Mesenchymal stem cell (in vitro differentiated cells and primary cell): ENCODE results near the gene DNAJB6.

Experiments used
- DNase-seq: peaks from one replicate; pipeline ENCODE4 v3.0.0-alpha.2; 2013
- H2AFZ ChIP-seq: one replicate; pipeline ENCODE4 v1.6.1; 2013; ENCODE audit warnings: low read depth, mild to moderate bottlenecking, control low read depth, inconsistent platforms, low read length, moderate library complexity
- H2AK5ac ChIP-seq: 2 replicates; pipeline ENCODE4 v1.6.1; 2013; ENCODE audit warnings: low read length, moderate library complexity, mild to moderate bottlenecking, inconsistent platforms; ENCODE audit not compliant: severe bottlenecking
- H2BK120ac ChIP-seq: one replicate; pipeline ENCODE4 v1.6.1; 2013; ENCODE audit warnings: low read depth, mild to moderate bottlenecking, inconsistent platforms, low read length, moderate library complexity
- H2BK12ac ChIP-seq, 2 experiments: one replicate each; pipeline ENCODE4 v1.6.1; 2013; ENCODE audit warnings: inconsistent platforms in 2 of 2, low read length in 2 of 2, mild to moderate bottlenecking in 2 of 2, moderate library complexity in 2 of 2, control low read depth in 1 of 2
- H2BK15ac ChIP-seq: one replicate; pipeline ENCODE4 v1.6.1; 2013; ENCODE audit warnings: mild to moderate bottlenecking, low read depth, inconsistent platforms; ENCODE audit not compliant: poor library complexity, severe bottlenecking
- H2BK5ac ChIP-seq: 2 replicates; pipeline ENCODE4 v1.6.1; 2013; ENCODE audit warnings: low read depth, mild to moderate bottlenecking, low read length, control low read depth, inconsistent platforms; ENCODE audit not compliant: poor library complexity, severe bottlenecking
- H3K14ac ChIP-seq, 2 experiments: one replicate each; pipeline ENCODE4 v1.6.1; 2013; ENCODE audit warnings: inconsistent platforms in 2 of 2, low read length in 2 of 2, control low read depth in 1 of 2, mild to moderate bottlenecking in 1 of 2, moderate library complexity in 1 of 2
- H3K18ac ChIP-seq, 2 experiments: one replicate each; pipeline ENCODE4 v1.6.1; 2013; ENCODE audit warnings: inconsistent platforms in 2 of 2, low read length in 2 of 2, control low read depth in 1 of 2, low read depth in 1 of 2, mild to moderate bottlenecking in 1 of 2
- H3K23ac ChIP-seq, 2 experiments: one replicate each; pipeline ENCODE4 v1.6.1; 2013; ENCODE audit warnings: inconsistent platforms in 2 of 2, low read length in 2 of 2, mild to moderate bottlenecking in 2 of 2, moderate library complexity in 2 of 2, control low read depth in 1 of 2
- H3K27ac ChIP-seq: 2 replicates; pipeline ENCODE4 v1.5.1; 2013; ENCODE audit warnings: mild to moderate bottlenecking, moderate library complexity, low read length, control low read depth, inconsistent platforms; ENCODE audit not compliant: poor library complexity, severe bottlenecking
- H3K27me3 ChIP-seq, 2 experiments: 2 replicates each; pipeline versions ENCODE4 v1.6.1 to v1.7.0; 2013; ENCODE audit warnings: low read length in 2 of 2, mild to moderate bottlenecking in 2 of 2, moderate library complexity in 2 of 2, control low read depth in 1 of 2, inconsistent platforms in 1 of 2; ENCODE audit not compliant: control insufficient read depth in 1 of 2, insufficient read depth in 1 of 2
- H3K36me3 ChIP-seq, 2 experiments: 2 replicates each; pipeline versions ENCODE4 v1.6.1 to v1.7.0; 2013; ENCODE audit warnings: low read length in 2 of 2, control low read depth in 1 of 2, inconsistent platforms in 1 of 2, low read depth in 1 of 2, mild to moderate bottlenecking in 1 of 2; ENCODE audit not compliant: insufficient read depth in 2 of 2, control insufficient read depth in 1 of 2
- H3K4ac ChIP-seq, 2 experiments: one replicate each; pipeline ENCODE4 v1.6.1; 2013; ENCODE audit warnings: inconsistent platforms in 2 of 2, low read length in 2 of 2, mild to moderate bottlenecking in 2 of 2, moderate library complexity in 2 of 2, control low read depth in 1 of 2, low read depth in 1 of 2
- H3K4me1 ChIP-seq: 2 replicates; pipeline ENCODE4 v1.6.1; 2013; ENCODE audit warnings: low read depth, low read length, control low read depth; ENCODE audit not compliant: control insufficient read depth, insufficient read depth
- H3K4me2 ChIP-seq: 2 replicates; pipeline ENCODE4 v1.6.1; 2013; ENCODE audit warnings: low read length, mild to moderate bottlenecking, inconsistent platforms; ENCODE audit not compliant: poor library complexity, severe bottlenecking
- H3K4me3 ChIP-seq, 2 experiments: 2 replicates each; pipeline versions ENCODE4 v1.5.1 to v1.7.0; 2013; ENCODE audit warnings: low read length in 2 of 2, mild to moderate bottlenecking in 2 of 2, control low read depth in 1 of 2, low read depth in 1 of 2; ENCODE audit not compliant: insufficient read depth in 1 of 2
- H3K79me1 ChIP-seq: replicated peaks from 2 replicates; pipeline ENCODE4 v1.6.1; 2013; ENCODE audit warnings: mild to moderate bottlenecking, control low read depth, low read length, inconsistent platforms; ENCODE audit not compliant: poor library complexity, severe bottlenecking
- H3K9ac ChIP-seq: 2 replicates; pipeline ENCODE4 v1.7.0; 2013; ENCODE audit warnings: mild to moderate bottlenecking, low read length, moderate library complexity
- H3K9me3 ChIP-seq: 2 replicates; pipeline ENCODE4 v1.7.0; 2013; ENCODE audit warnings: mild to moderate bottlenecking, low read length; ENCODE audit not compliant: control insufficient read depth
- H4K8ac ChIP-seq: one replicate; pipeline ENCODE4 v1.6.1; 2013; ENCODE audit warnings: inconsistent platforms, mild to moderate bottlenecking, low read length, moderate library complexity
- H4K91ac ChIP-seq: one replicate; pipeline ENCODE4 v1.6.1; 2013; ENCODE audit warnings: mild to moderate bottlenecking, low read length, inconsistent platforms
- WGBS: methylation state at CpG from one replicate; pipeline ENCODE4 v1.1.7; 2013; ENCODE audit warnings: mixed read lengths; 5-methylcytosine and 5-hydroxymethylcytosine counted together

The DNAJB6 gene

GRCh38 chr7:157339777-157340677 is 3.2 kb downstream of the DNAJB6 start:
- H3K4ac ChIP-seq, result no peak overlapping the region
- H4K91ac ChIP-seq, result no peak overlapping the region
- H2BK5ac ChIP-seq, result no peak overlapping the region
- H3K23ac ChIP-seq, result no peak overlapping the region
- no peak overlapping the region for H3K14ac ChIP-seq
- peak overlapping the region in 1 of 2 experiments; percentile 35 for H3K4me3 ChIP-seq
- H2BK15ac ChIP-seq, result no peak overlapping the region
- no peak overlapping the region for H2AK5ac ChIP-seq
- DNase-seq, result peak; percentile 76
- H3K4me2 ChIP-seq, result no peak overlapping the region
- H3K36me3 ChIP-seq, result peaks cover 0 to 4% of the 10 kb centered on the region in 2 experiments
- H3K9ac ChIP-seq, result peak overlapping the region; percentile 66
- H3K79me1 ChIP-seq, result peaks cover 5% of the 10 kb centered on the region
- H2BK120ac ChIP-seq, result no peak overlapping the region
- no peak overlapping the region for H3K18ac ChIP-seq
- no peaks in the 10 kb centered on the region for H3K9me3 ChIP-seq
- 68% methylated on average over 24 of the region's 25 CpGs for WGBS
- H2BK12ac ChIP-seq, result no peak overlapping the region
- no peak overlapping the region for H2AFZ ChIP-seq
- peaks cover 18% of the 10 kb centered on the region for H3K4me1 ChIP-seq
- no peaks in the 10 kb centered on the region for H3K27me3 ChIP-seq
- H4K8ac ChIP-seq, result no peak overlapping the region
- peak overlapping the region; percentile 22 for H3K27ac ChIP-seq

GRCh38 chr7:157347217-157347904 is 10.6 kb downstream of the DNAJB6 start:
- DNase-seq, result no peak
- Histone ChIP-seq H4K91ac (no peak overlapping the region), H2BK12ac (no peak overlapping the region), H3K4me1 (peaks cover 16% of the 10 kb centered on the region), H2AK5ac (no peak overlapping the region), H2BK120ac (no peak overlapping the region), H3K9ac (peak overlapping the region; percentile 81), H3K23ac (no peak overlapping the region), H3K4me3 (peak overlapping the region in 1 of 2 experiments; percentile 67), H3K14ac (no peak overlapping the region), H3K79me1 (no peaks in the 10 kb centered on the region), H4K8ac (no peak overlapping the region), H3K36me3 (peaks cover 0 to 3% of the 10 kb centered on the region in 2 experiments), H2BK5ac (no peak overlapping the region), H3K18ac (no peak overlapping the region), H3K4me2 (no peak overlapping the region), H2AFZ (no peak overlapping the region), H3K27me3 (no peaks in the 10 kb centered on the region), H3K27ac (no peak overlapping the region), H3K9me3 (no peaks in the 10 kb centered on the region), H3K4ac (no peak overlapping the region), H2BK15ac (no peak overlapping the region)
- WGBS, result 97% methylated on average over 10 of the region's 11 CpGs

GRCh38 chr7:157348548-157348947 is 11.7 kb downstream of the DNAJB6 start:
- Histone ChIP-seq H3K23ac (no peak overlapping the region), H3K9ac (no peak overlapping the region), H3K4me2 (no peak overlapping the region), H3K36me3 (peaks cover 0 to 3% of the 10 kb centered on the region in 2 experiments), H3K4me3 (no peak overlapping the region), H2BK120ac (no peak overlapping the region), H4K8ac (no peak overlapping the region), H3K4ac (no peak overlapping the region), H3K4me1 (peaks cover 11% of the 10 kb centered on the region), H3K14ac (no peak overlapping the region), H3K27ac (no peak overlapping the region), H3K9me3 (no peaks in the 10 kb centered on the region), H4K91ac (no peak overlapping the region), H2BK15ac (no peak overlapping the region), H3K27me3 (no peaks in the 10 kb centered on the region), H2BK5ac (no peak overlapping the region), H3K18ac (no peak overlapping the region), H2BK12ac (no peak overlapping the region), H3K79me1 (no peaks in the 10 kb centered on the region), H2AFZ (no peak overlapping the region), H2AK5ac (no peak overlapping the region)
- 89% methylated on average over 11 of the region's 11 CpGs for WGBS
- DNase-seq, result no peak

GRCh38 chr7:157352516-157352915 is 15.7 kb downstream of the DNAJB6 start:
- Histone ChIP-seq H3K36me3 (peaks cover 0 to 15% of the 10 kb centered on the region in 2 experiments), H2AK5ac (no peak overlapping the region), H4K8ac (no peak overlapping the region), H3K23ac (no peak overlapping the region), H2BK12ac (no peak overlapping the region), H3K4ac (no peak overlapping the region), H2BK120ac (no peak overlapping the region), H3K4me1 (peaks cover 24% of the 10 kb centered on the region), H4K91ac (no peak overlapping the region), H3K18ac (no peak overlapping the region), H2BK5ac (no peak overlapping the region), H3K4me3 (no peak overlapping the region), H3K79me1 (no peaks in the 10 kb centered on the region), H2AFZ (no peak overlapping the region), H3K27me3 (no peaks in the 10 kb centered on the region), H3K4me2 (no peak overlapping the region), H3K9ac (no peak overlapping the region), H3K14ac (no peak overlapping the region), H3K9me3 (no peaks in the 10 kb centered on the region), H3K27ac (no peak overlapping the region), H2BK15ac (no peak overlapping the region)
- DNase-seq, result peak; percentile 59
- WGBS, result 73% methylated on average over 5 of the region's 6 CpGs
